WTC11 (cell line): ENCODE data around the gene PPM1M. TPM values are rescaled to one million over a fixed set of nuclear protein-coding genes. Genes with fewer than 3 reads are reported as not detected.

Experiments
- ATF2 ChIP-seq: sonication (generic); formaldehyde crosslinking; IDR thresholded peaks from 2 replicates; pipeline ENCODE4 v1.8.1; 2022; ENCODE audit warnings: low read depth, missing genetic modification reagents, borderline replicate concordance
- CBFB ChIP-seq: sonication (generic); formaldehyde crosslinking; IDR thresholded peaks from 2 replicates; pipeline ENCODE4 v1.8.1; 2022; ENCODE audit warnings: mild to moderate bottlenecking, low read depth, missing genetic modification reagents
- E2F1 ChIP-seq: sonication (generic); formaldehyde crosslinking; IDR thresholded peaks from 2 replicates; pipeline ENCODE4 v1.8.0; 2022; ENCODE audit warnings: mild to moderate bottlenecking, missing genetic modification reagents
- E2F4 ChIP-seq: sonication (generic); formaldehyde crosslinking; IDR thresholded peaks from 2 replicates; pipeline ENCODE4 v1.8.1; 2022; ENCODE audit warnings: low read depth, mild to moderate bottlenecking, moderate library complexity, missing genetic modification reagents, borderline replicate concordance
- ELF4 ChIP-seq: sonication (generic); formaldehyde crosslinking; IDR thresholded peaks from 2 replicates; pipeline ENCODE4 v1.8.1; 2022; ENCODE audit warnings: low read depth, mild to moderate bottlenecking, moderate library complexity, missing genetic modification reagents
- FOXK1 ChIP-seq: sonication (generic); formaldehyde crosslinking; IDR thresholded peaks from 2 replicates; pipeline ENCODE4 v1.8.0; 2022; ENCODE audit warnings: mild to moderate bottlenecking, moderate library complexity, missing genetic modification reagents
- FOXP4 ChIP-seq: sonication (generic); formaldehyde crosslinking; IDR thresholded peaks from 2 replicates; pipeline ENCODE4 v1.8.0; 2022; ENCODE audit warnings: mild to moderate bottlenecking, missing genetic modification reagents
- JUN ChIP-seq: sonication (generic); formaldehyde crosslinking; IDR thresholded peaks from 2 replicates; pipeline ENCODE4 v1.8.0; 2023; ENCODE audit warnings: mild to moderate bottlenecking, missing genetic modification reagents
- MAX ChIP-seq: sonication (generic); formaldehyde crosslinking; IDR thresholded peaks from 2 replicates; pipeline ENCODE4 v1.8.0; 2022; ENCODE audit warnings: mild to moderate bottlenecking, missing genetic modification reagents
- MLX ChIP-seq: sonication (generic); formaldehyde crosslinking; IDR thresholded peaks from 2 replicates; pipeline ENCODE4 v1.8.1; 2023; ENCODE audit warnings: mild to moderate bottlenecking, missing genetic modification reagents, moderate library complexity
- RORB ChIP-seq: fragments of 250-450 bp; sonication (Bioruptor Pico); IDR thresholded peaks from 2 replicates; pipeline ENCODE4 v1.9.0; 2021; ENCODE audit warnings: mild to moderate bottlenecking
- USF2 ChIP-seq: sonication (generic); formaldehyde crosslinking; IDR thresholded peaks from 2 replicates; pipeline ENCODE4 v1.8.1; 2023; ENCODE audit warnings: mild to moderate bottlenecking, missing genetic modification reagents, moderate library complexity
- ZNF281 ChIP-seq: sonication (generic); formaldehyde crosslinking; IDR thresholded peaks from 2 replicates; pipeline ENCODE4 v1.8.0; 2023; ENCODE audit warnings: mild to moderate bottlenecking, missing genetic modification reagents
- ZNF317 ChIP-seq: sonication (generic); formaldehyde crosslinking; IDR thresholded peaks from 2 replicates; pipeline ENCODE4 v1.8.1; 2023; ENCODE audit warnings: low read depth, mild to moderate bottlenecking, moderate library complexity, missing genetic modification reagents, borderline replicate concordance
- ZNF532 ChIP-seq: fragments of 250-450 bp; sonication (Bioruptor Pico); IDR thresholded peaks from 2 replicates; pipeline ENCODE4 v1.9.0; 2021; ENCODE audit warnings: mild to moderate bottlenecking, borderline replicate concordance
- ZSCAN18 ChIP-seq: fragments of 250-450 bp; sonication (Bioruptor Pico); IDR thresholded peaks from 2 replicates; pipeline ENCODE4 v2.1.2; 2022; ENCODE audit warnings: mild to moderate bottlenecking, moderate library complexity
- total RNA-seq: library from RNA; stranded (reverse); gene quantifications from 3 replicates; pipeline ENCODE4 v1.2.3, GENCODE V29; 2021

PPM1M gene
- total RNA-seq, 1 experiment from 2014 or later = 7.0 TPM

- TF ChIP-seq FOXK1 (CRISPR knock-in tag) (0 out of 2 replicates have a peak, but pooled peaks have one; percentile 1), MLX (CRISPR knock-in tag) (no peak), MAX (CRISPR knock-in tag) (peak; percentile 47; the same call in 1 of the 2 replicates), CBFB (CRISPR knock-in tag) (no peak), FOXP4 (CRISPR knock-in tag) (no peak), JUN (no peak; the same call in none of the 2 replicates), ELF4 (CRISPR knock-in tag) (no peak), E2F1 (CRISPR knock-in tag) (no peak), ZNF532 (CRISPR knock-in tag) (no peak), ATF2 (no peak), USF2 (CRISPR knock-in tag) (no peak), ZSCAN18 (no peak), E2F4 (CRISPR knock-in tag) (no peak), ZNF281 (CRISPR knock-in tag) (no peak), RORB (no peak), ZNF317 (CRISPR knock-in tag) (no peak)
Measured at GRCh38 chr3:52277972-52278509, 32.5 kb downstream of the PPM1M start (continued).
